Mesendoderm (in vitro differentiated cells): ENCODE data around the gene TMEM256.

Experiments
- DNase-seq: peaks from one replicate; pipeline ENCODE4 v3.0.0; 2013
- H2AK5ac ChIP-seq: 2 replicates; pipeline ENCODE4 v1.6.1; 2013; ENCODE audit warnings: low read length, inconsistent platforms
- H2BK120ac ChIP-seq: 2 replicates; pipeline ENCODE4 v1.6.1; 2013; ENCODE audit warnings: low read depth, mild to moderate bottlenecking, low read length, moderate library complexity, mixed read lengths
- H2BK15ac ChIP-seq: replicated peaks from 2 replicates; pipeline ENCODE4 v1.6.1; 2013; ENCODE audit warnings: low read depth, mild to moderate bottlenecking, moderate library complexity
- H2BK5ac ChIP-seq: 2 replicates; pipeline ENCODE4 v1.6.1; 2013; ENCODE audit warnings: low read length, inconsistent platforms
- H3K18ac ChIP-seq: 2 replicates; pipeline ENCODE4 v1.6.1; 2013; ENCODE audit warnings: mild to moderate bottlenecking, low read length, mixed read lengths
- H3K23ac ChIP-seq: one replicate; pipeline ENCODE4 v1.6.1; 2013; ENCODE audit warnings: low read length
- H3K27ac ChIP-seq: 2 replicates; pipeline ENCODE4 v1.5.1; 2013; ENCODE audit warnings: low read depth, mild to moderate bottlenecking, inconsistent platforms, low read length, moderate library complexity
- H3K27me3 ChIP-seq: 2 replicates; pipeline ENCODE4 v1.6.1; 2013; ENCODE audit warnings: low read length, control low read depth, mild to moderate bottlenecking, inconsistent platforms; ENCODE audit not compliant: insufficient read depth, poor library complexity
- H3K36me3 ChIP-seq: 2 replicates; pipeline ENCODE4 v1.6.1; 2013; ENCODE audit warnings: low read length, inconsistent platforms; ENCODE audit not compliant: control insufficient read depth, insufficient read depth
- H3K4ac ChIP-seq: one replicate; pipeline ENCODE4 v1.6.1; 2013; ENCODE audit warnings: low read depth, mild to moderate bottlenecking, low read length, moderate library complexity
- H3K4me1 ChIP-seq: 2 replicates; pipeline ENCODE4 v1.6.1; 2013; ENCODE audit warnings: low read depth, low read length, inconsistent platforms; ENCODE audit not compliant: control insufficient read depth
- H3K4me2 ChIP-seq: 2 replicates; pipeline ENCODE4 v1.6.1; 2013; ENCODE audit warnings: low read length
- H3K4me3 ChIP-seq: 2 replicates; pipeline ENCODE4 v1.5.1; 2013; ENCODE audit warnings: mild to moderate bottlenecking, low read length
- H3K56ac ChIP-seq: one replicate; pipeline ENCODE4 v1.6.1; 2013; ENCODE audit warnings: low read length
- H3K79me1 ChIP-seq: 2 replicates; pipeline ENCODE4 v1.6.1; 2013; ENCODE audit warnings: low read length, inconsistent platforms
- H3K79me2 ChIP-seq: 2 replicates; pipeline ENCODE4 v1.6.1; 2013; ENCODE audit warnings: mild to moderate bottlenecking, low read length; ENCODE audit not compliant: control insufficient read depth, insufficient read depth
- H3K9ac ChIP-seq: 2 replicates; pipeline ENCODE4 v1.6.1; 2013; ENCODE audit warnings: low read length, inconsistent platforms
- H4K5ac ChIP-seq: one replicate; pipeline ENCODE4 v1.6.1; 2013; ENCODE audit warnings: low read length
- H4K8ac ChIP-seq: one replicate; pipeline ENCODE4 v1.6.1; 2013; ENCODE audit warnings: low read depth, mild to moderate bottlenecking, control low read depth, low read length, moderate library complexity
- WGBS: extraction: QIAGEN DNeasy Blood & Tissue Kit; methylation state at CpG from one replicate; pipeline ENCODE4 v1.1.7; 2013; ENCODE audit warnings: low lambda C conversion rate, missing lambda C conversion rate; ENCODE audit not compliant: insufficient coverage; ENCODE audit errors: extremely low coverage; 5-methylcytosine and 5-hydroxymethylcytosine counted together

The TMEM256 gene

DNA sequence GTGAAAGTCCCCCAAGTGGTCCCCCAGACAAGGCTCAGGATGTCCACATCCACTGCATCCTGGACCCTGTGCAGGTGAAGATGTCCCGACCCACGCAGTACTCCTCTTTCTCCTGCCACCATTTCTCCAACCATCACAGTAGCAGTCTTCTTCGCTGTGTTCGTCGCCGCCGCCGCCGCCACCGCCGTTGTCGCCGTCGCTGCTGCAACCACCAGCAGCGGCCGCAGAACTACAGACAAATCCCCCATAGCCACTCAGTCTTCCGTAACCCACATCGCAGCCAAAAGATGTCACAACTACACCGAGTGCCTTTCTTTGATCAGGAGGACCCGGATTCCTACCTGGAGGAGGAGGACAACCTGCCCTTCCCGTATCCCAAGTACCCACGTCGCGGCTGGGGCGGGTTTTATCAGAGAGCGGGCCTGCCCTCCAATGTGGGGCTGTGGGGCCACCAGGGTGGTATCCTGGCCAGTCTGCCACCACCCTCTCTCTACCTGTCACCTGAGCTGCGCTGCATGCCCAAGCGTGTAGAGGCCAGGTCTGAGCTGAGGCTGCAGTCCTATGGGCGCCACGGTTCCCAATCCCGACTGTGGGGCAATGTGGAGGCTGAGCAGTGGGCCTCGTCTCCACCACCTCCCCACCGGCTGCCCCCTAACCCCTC is 22.4 kb upstream of the TMEM256 start:
- H3K4me1 ChIP-seq = no peaks in the 10 kb centered on the region
- DNase-seq = no peak
- no peak overlapping the region for H3K56ac ChIP-seq
- H3K79me2 ChIP-seq = no peaks in the 10 kb centered on the region
- H2BK120ac ChIP-seq = no peak overlapping the region
- no peak overlapping the region for H3K4me3 ChIP-seq
- H4K5ac ChIP-seq = no peak overlapping the region
- no peak overlapping the region for H3K18ac ChIP-seq
- no peak overlapping the region for H3K4me2 ChIP-seq
- H3K79me1 ChIP-seq = no peaks in the 10 kb centered on the region
- no peaks in the 10 kb centered on the region for H3K36me3 ChIP-seq
- no peak overlapping the region for H2BK5ac ChIP-seq
- no peak overlapping the region for H3K23ac ChIP-seq
- H3K4ac ChIP-seq = no peak overlapping the region
- no peak overlapping the region for H2BK15ac ChIP-seq
- no peak overlapping the region for H3K9ac ChIP-seq
- WGBS = no CpG with 5 or more reads among the region's 33 CpGs
- no peak overlapping the region for H2AK5ac ChIP-seq
- H3K27ac ChIP-seq = no peak overlapping the region
- no peaks in the 10 kb centered on the region for H3K27me3 ChIP-seq
- H4K8ac ChIP-seq = no peak overlapping the region

DNA sequence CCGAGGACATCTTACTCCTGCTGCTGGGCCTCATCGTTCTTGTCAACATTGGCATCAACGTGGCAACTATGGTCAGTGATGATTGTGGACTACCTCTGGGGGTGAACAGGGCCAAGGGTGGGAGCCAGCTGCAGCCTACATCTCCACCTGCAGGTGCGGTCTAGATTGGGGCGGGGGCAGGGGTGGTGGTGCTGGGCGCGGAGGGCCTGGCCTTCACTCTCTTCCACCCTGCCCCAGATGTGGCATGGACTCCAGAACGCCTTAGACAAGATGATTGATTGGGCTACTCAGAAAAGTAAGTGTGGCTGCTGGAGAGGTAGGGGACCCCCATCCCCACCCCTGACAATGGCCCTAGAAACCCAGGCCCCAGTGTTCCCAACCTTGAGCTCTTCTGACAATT is 21.9 kb upstream of the TMEM256 start:
- Histone ChIP-seq H3K4me1 (no peaks in the 10 kb centered on the region), H3K27me3 (no peaks in the 10 kb centered on the region), H3K4me3 (no peak overlapping the region), H3K4me2 (no peak overlapping the region), H2BK15ac (no peak overlapping the region), H3K36me3 (no peaks in the 10 kb centered on the region), H3K23ac (no peak overlapping the region), H3K9ac (no peak overlapping the region), H3K79me1 (no peaks in the 10 kb centered on the region), H3K27ac (no peak overlapping the region), H3K56ac (no peak overlapping the region), H2BK120ac (no peak overlapping the region), H3K18ac (no peak overlapping the region), H4K8ac (no peak overlapping the region), H4K5ac (no peak overlapping the region), H3K4ac (no peak overlapping the region), H2AK5ac (no peak overlapping the region), H3K79me2 (no peaks in the 10 kb centered on the region), H2BK5ac (no peak overlapping the region)
- no peak for DNase-seq
- no CpG with 5 or more reads among the region's 8 CpGs for WGBS

DNA sequence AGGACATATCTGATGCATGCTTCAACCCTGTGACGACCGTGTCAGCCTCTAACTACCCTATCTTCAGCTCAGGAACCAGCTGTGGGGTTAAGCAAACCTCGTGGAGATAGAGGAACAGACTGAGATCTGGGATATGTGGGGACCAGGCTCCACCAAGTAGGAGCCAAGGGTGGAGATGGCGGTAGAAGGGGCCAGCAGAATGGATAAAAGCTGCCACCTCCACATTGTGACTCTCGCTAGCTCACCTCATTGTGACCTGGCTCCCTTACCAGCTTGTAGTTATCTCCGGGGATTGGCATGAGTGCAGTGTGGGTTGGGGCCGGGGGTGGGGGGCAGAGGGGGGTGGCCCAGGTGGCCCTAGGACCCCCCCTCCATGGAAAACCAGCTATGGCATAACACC is 21.4 kb upstream of the TMEM256 start, which contains the start of gene SPEM2:
Gene SPEM2 (plus strand): TSS at position 301 of the 400 bp plus-strand sequence. CDS start 73 bp downstream, at position 374.
- H2BK15ac ChIP-seq = no peak within 1 kb of the TSS
- H3K79me2 ChIP-seq = no peaks in the 10 kb centered on the region
- H2BK120ac ChIP-seq = no peak within 1 kb of the TSS
- no peak for DNase-seq
- H2BK5ac ChIP-seq = no peak within 1 kb of the TSS
- no peak within 1 kb of the TSS for H3K4ac ChIP-seq
- no peak within 1 kb of the TSS for H3K9ac ChIP-seq
- no peaks in the 10 kb centered on the region for H3K27me3 ChIP-seq
- no peak within 1 kb of the TSS for H2AK5ac ChIP-seq
- H4K5ac ChIP-seq = no peak within 1 kb of the TSS
- H3K18ac ChIP-seq = no peak within 1 kb of the TSS
- no peak within 1 kb of the TSS for H3K23ac ChIP-seq
- no peaks in the 10 kb centered on the region for H3K4me1 ChIP-seq
- H4K8ac ChIP-seq = no peak within 1 kb of the TSS
- no peak within 1 kb of the TSS for H3K4me3 ChIP-seq
- no peaks in the 10 kb centered on the region for H3K79me1 ChIP-seq
- H3K56ac ChIP-seq = no peak within 1 kb of the TSS
- no peak within 1 kb of the TSS for H3K27ac ChIP-seq
- no CpG with 5 or more reads among the region's 7 CpGs for WGBS
- no peak within 1 kb of the TSS for H3K4me2 ChIP-seq
- no peaks in the 10 kb centered on the region for H3K36me3 ChIP-seq

GRCh38 chr17:7423679-7424078 is 19.8 kb upstream of the TMEM256 start:
- no peak overlapping the region for H4K8ac ChIP-seq
- no peak overlapping the region for H4K5ac ChIP-seq
- no peaks in the 10 kb centered on the region for H3K79me2 ChIP-seq
- no peak overlapping the region for H2BK5ac ChIP-seq
- no peak overlapping the region for H3K56ac ChIP-seq
- H3K23ac ChIP-seq = no peak overlapping the region
- no peak overlapping the region for H3K18ac ChIP-seq
- H3K4me3 ChIP-seq = no peak overlapping the region
- no peak overlapping the region for H3K27ac ChIP-seq
- H3K27me3 ChIP-seq = no peaks in the 10 kb centered on the region
- H3K36me3 ChIP-seq = no peaks in the 10 kb centered on the region
- no peak overlapping the region for H3K4me2 ChIP-seq
- no peak overlapping the region for H2BK15ac ChIP-seq
- DNase-seq = no peak
- no peak overlapping the region for H3K4ac ChIP-seq
- no peak overlapping the region for H3K9ac ChIP-seq
- no peaks in the 10 kb centered on the region for H3K79me1 ChIP-seq
- no peaks in the 10 kb centered on the region for H3K4me1 ChIP-seq
- H2BK120ac ChIP-seq = no peak overlapping the region
- H2AK5ac ChIP-seq = no peak overlapping the region
- WGBS = no CpG with 5 or more reads among the region's 4 CpGs

DNA sequence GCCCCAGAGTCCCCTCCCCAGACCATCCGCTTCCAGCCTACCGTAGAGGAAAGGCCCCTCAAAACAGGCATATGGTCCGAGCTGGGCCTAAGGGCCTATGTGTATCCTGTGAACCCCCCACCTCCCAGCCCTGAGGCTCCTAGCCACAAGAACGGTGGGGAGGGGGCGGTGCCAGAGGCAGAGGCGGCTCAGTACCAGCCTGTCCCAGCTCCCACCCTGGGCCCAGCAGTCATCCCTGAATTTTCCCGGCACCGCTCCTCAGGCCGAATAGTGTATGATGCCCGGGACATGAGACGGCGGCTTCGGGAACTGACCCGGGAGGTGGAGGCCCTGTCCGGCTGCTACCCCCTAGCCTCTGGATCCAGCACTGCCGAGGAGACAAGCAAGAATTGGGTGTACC is 17.3 kb upstream of the TMEM256 start:
- H3K4ac ChIP-seq = no peak overlapping the region
- H3K79me2 ChIP-seq = no peaks in the 10 kb centered on the region
- no peak overlapping the region for H3K56ac ChIP-seq
- no peak overlapping the region for H2BK120ac ChIP-seq
- no peak overlapping the region for H4K8ac ChIP-seq
- DNase-seq = no peak
- H2AK5ac ChIP-seq = no peak overlapping the region
- H3K79me1 ChIP-seq = no peaks in the 10 kb centered on the region
- H4K5ac ChIP-seq = no peak overlapping the region
- no peak overlapping the region for H3K23ac ChIP-seq
- no peak overlapping the region for H3K4me2 ChIP-seq
- no peak overlapping the region for H3K4me3 ChIP-seq
- H3K36me3 ChIP-seq = no peaks in the 10 kb centered on the region
- H2BK15ac ChIP-seq = no peak overlapping the region
- H3K27me3 ChIP-seq = no peaks in the 10 kb centered on the region
- WGBS = no CpG with 5 or more reads among the region's 16 CpGs
- no peak overlapping the region for H3K9ac ChIP-seq
- H2BK5ac ChIP-seq = no peak overlapping the region
- H3K27ac ChIP-seq = no peak overlapping the region
- no peaks in the 10 kb centered on the region for H3K4me1 ChIP-seq
- H3K18ac ChIP-seq = no peak overlapping the region
